ENCODE results near the gene UNC13B. TPM values are rescaled to one million over a fixed set of nuclear protein-coding genes. Genes with fewer than 3 reads are reported as not detected.
"Not testable (repeated sequence)": the region's sequence is repeated elsewhere in the genome, so short reads cannot be mapped to it uniquely, and the experiment has no call there.

The UNC13B gene
- total RNA-seq, 1 donor from 2014 or later = 24.5 TPM

- no peak for TF ChIP-seq CTCF (IDR thresholded peaks at IDR 0.05)
- Mint-ChIP-seq H3K4me3 (ENCODE audit: unreplicated experiment) (no peak overlapping the region), H3K36me3 (ENCODE audit: unreplicated experiment) (no peaks in the 10 kb centered on the region)
Measured at GRCh38 chr9:35158501-35159280, 3.1 kb upstream of the UNC13B start.

GRCh38 chr9:35162605-35163315, 951 bp downstream of the UNC13B start:
- Mint-ChIP-seq H3K27ac (ENCODE audit: unreplicated experiment) (peak overlapping the region; percentile 87), H3K4me3 (ENCODE audit: unreplicated experiment) (peak overlapping the region; percentile 94), H3K27me3 (ENCODE audit: unreplicated experiment) (no peaks in the 10 kb centered on the region), H3K9me3 (ENCODE audit: unreplicated experiment) (no peaks in the 10 kb centered on the region), H3K36me3 (ENCODE audit: unreplicated experiment) (no peaks in the 10 kb centered on the region), H3K4me1 (ENCODE audit: unreplicated experiment) (peaks cover 20% of the 10 kb centered on the region)
- TF ChIP-seq CTCF (IDR thresholded peaks at IDR 0.05) = no peak
- DNase-seq (ENCODE audit: extremely low spot score, unreplicated experiment) = no peak

More at GRCh38 chr9:35158501-35159280, 3.1 kb upstream of the UNC13B start:
- Mint-ChIP-seq H3K27me3 (ENCODE audit: unreplicated experiment) (peaks cover 5% of the 10 kb centered on the region), H3K27ac (ENCODE audit: unreplicated experiment) (no peak overlapping the region), H3K9me3 (ENCODE audit: unreplicated experiment) (no peaks in the 10 kb centered on the region), H3K4me1 (ENCODE audit: unreplicated experiment) (peaks cover 17% of the 10 kb centered on the region)
- DNase-seq (ENCODE audit: extremely low spot score, unreplicated experiment) = no peak

GRCh38 chr9:35163413-35163812, 1.6 kb downstream of the UNC13B start:
- Mint-ChIP-seq H3K4me1 (ENCODE audit: unreplicated experiment) (peaks cover 20% of the 10 kb centered on the region), H3K27ac (ENCODE audit: unreplicated experiment) (no peak overlapping the region), H3K27me3 (ENCODE audit: unreplicated experiment) (no peaks in the 10 kb centered on the region), H3K4me3 (ENCODE audit: unreplicated experiment) (peak overlapping the region; percentile 94), H3K36me3 (ENCODE audit: unreplicated experiment) (no peaks in the 10 kb centered on the region), H3K9me3 (ENCODE audit: unreplicated experiment) (no peaks in the 10 kb centered on the region)
- DNase-seq (ENCODE audit: extremely low spot score, unreplicated experiment) = no peak
- no peak for TF ChIP-seq CTCF (IDR thresholded peaks at IDR 0.05)

GRCh38 chr9:35164711-35165110, 2.9 kb downstream of the UNC13B start:
- H3K9me3 Mint-ChIP-seq (ENCODE audit: unreplicated experiment) = no peaks in the 10 kb centered on the region
- peaks cover 20% of the 10 kb centered on the region for H3K4me1 Mint-ChIP-seq (ENCODE audit: unreplicated experiment)
- TF ChIP-seq CTCF (IDR thresholded peaks at IDR 0.05) = no peak
- H3K4me3 Mint-ChIP-seq (ENCODE audit: unreplicated experiment) = no peak overlapping the region
- H3K27ac Mint-ChIP-seq (ENCODE audit: unreplicated experiment) = no peak overlapping the region
- DNase-seq (ENCODE audit: extremely low spot score, unreplicated experiment) = no peak
- H3K27me3 Mint-ChIP-seq (ENCODE audit: unreplicated experiment) = no peaks in the 10 kb centered on the region
- H3K36me3 Mint-ChIP-seq (ENCODE audit: unreplicated experiment) = no peaks in the 10 kb centered on the region

- not testable (repeated sequence) for DNase-seq (ENCODE audit: extremely low spot score, unreplicated experiment); H3K27me3 Mint-ChIP-seq (ENCODE audit: unreplicated experiment); H3K9me3 Mint-ChIP-seq (ENCODE audit: unreplicated experiment); H3K4me3 Mint-ChIP-seq (ENCODE audit: unreplicated experiment); H3K36me3 Mint-ChIP-seq (ENCODE audit: unreplicated experiment); H3K27ac Mint-ChIP-seq (ENCODE audit: unreplicated experiment)
- peaks cover 16% of the 10 kb centered on the region for H3K4me1 Mint-ChIP-seq (ENCODE audit: unreplicated experiment)
Measured at GRCh38 chr9:35167429-35167828, 5.6 kb downstream of the UNC13B start.
